HepG2 (cell line): Measurements from ENCODE around the gene DHRS13. TPM values are rescaled to one million over a fixed set of nuclear protein-coding genes. Genes with fewer than 3 reads are reported as not detected.

ENCODE experiments used
- ASH2L ChIP-seq: fragments of 300-600, 200-600 bp; sonication (generic); IDR thresholded peaks from 2 replicates; pipeline ENCODE4 v1.7.0; 2017; ENCODE audit warnings: low read depth, mild to moderate bottlenecking, moderate library complexity, mixed read lengths, low read length; ENCODE audit not compliant: insufficient read length
- IKZF5 ChIP-seq: IDR thresholded peaks from 2 replicates; pipeline ENCODE4 v1.6.1; 2018; ENCODE audit warnings: missing genetic modification reagents, mild to moderate bottlenecking, missing compliant biosample characterization
- KLF6 ChIP-seq: IDR thresholded peaks from 2 replicates; pipeline ENCODE4 v1.8.0; 2016; ENCODE audit warnings: missing biosample characterization, missing genetic modification reagents
- MEIS1 ChIP-seq: sonication (generic); formaldehyde crosslinking; IDR thresholded peaks from 2 replicates; pipeline ENCODE4 v1.9.0; 2021; ENCODE audit warnings: mild to moderate bottlenecking, missing genetic modification reagents, moderate library complexity, borderline replicate concordance
- PPARG ChIP-seq: conservative IDR thresholded peaks from 2 replicates; pipeline ENCODE4 v1.6.1; 2016; ENCODE audit warnings: missing biosample characterization, missing genetic modification reagents
- RFXANK ChIP-seq: IDR thresholded peaks from 2 replicates; pipeline ENCODE4 v1.6.1; 2016
- SNAPC4 ChIP-seq: sonication (generic); formaldehyde crosslinking; IDR thresholded peaks from 2 replicates; pipeline ENCODE4 v1.4.0; 2020; ENCODE audit warnings: mild to moderate bottlenecking, missing genetic modification reagents
- TBP ChIP-seq: sonication (generic); formaldehyde crosslinking; IDR thresholded peaks from 2 replicates; pipeline ENCODE4 v1.5.0; 2020; ENCODE audit warnings: missing genetic modification reagents
- THAP7 ChIP-seq: sonication (generic); formaldehyde crosslinking; IDR thresholded peaks from 2 replicates; pipeline ENCODE4 v1.8.1; 2023; ENCODE audit warnings: mild to moderate bottlenecking, missing genetic modification reagents
- ZNF30 ChIP-seq: sonication (generic); formaldehyde crosslinking; IDR thresholded peaks from 2 replicates; pipeline ENCODE4 v1.5.0; 2020; ENCODE audit warnings: mild to moderate bottlenecking, missing genetic modification reagents
- ZNF547 ChIP-seq: sonication (generic); formaldehyde crosslinking; IDR thresholded peaks from 2 replicates; pipeline ENCODE4 v1.5.1; 2020; ENCODE audit warnings: mild to moderate bottlenecking, missing genetic modification reagents
- ZNF770 ChIP-seq: sonication (generic); formaldehyde crosslinking; IDR thresholded peaks from 2 replicates; pipeline ENCODE4 v1.5.0; 2020; ENCODE audit warnings: mild to moderate bottlenecking, missing genetic modification reagents
- ZSCAN12 ChIP-seq: sonication (generic); formaldehyde crosslinking; IDR thresholded peaks from 2 replicates; pipeline ENCODE4 v1.9.0; 2021; ENCODE audit warnings: mild to moderate bottlenecking, missing genetic modification reagents
- ZSCAN21 ChIP-seq: sonication (generic); formaldehyde crosslinking; IDR thresholded peaks from 2 replicates; pipeline ENCODE4 v1.8.0; 2022; ENCODE audit warnings: mild to moderate bottlenecking, missing genetic modification reagents, moderate library complexity, borderline replicate concordance
- polyA plus RNA-seq, 8 experiments: library from polyadenylated mRNA; depleted of rRNA in 3 of 8; stranded (reverse) in 7 of 8; unstranded in 1 of 8; fragments of >200 nt; fragmentation: Illumina TruSeq in 4 of 8; extraction: Trizol in 4 of 8; gene quantifications; 2 replicates each; pipeline versions ENCODE4 v1.2.1 to v1.2.3, GENCODE V29; 2011 to 2016; ENCODE audit warnings: low read depth in 4 of 8, missing spikeins in 1 of 8, mixed read lengths in 1 of 8; ENCODE audit not compliant: insufficient read depth in 1 of 8
- total RNA-seq, 5 experiments: library from RNA; depleted of rRNA; stranded (reverse); fragments of >200 nt; fragmentation: Illumina TruSeq; extraction: Trizol; gene quantifications; 2 replicates each; pipeline ENCODE4 v1.2.3, GENCODE V29; 2016; ENCODE audit warnings: low read depth in 1 of 5
- TF ChIP-seq, protein P1 (sequence below): IDR thresholded peaks from 2 replicates; pipeline ENCODE4 v1.4.0; 2020; ENCODE audit warnings: mild to moderate bottlenecking, missing genetic modification reagents

DHRS13 gene
- total and polyA plus RNA-seq, 2 of the 13 experiments (the other 11 are each of a cell fraction or from before 2014, with no cell fraction given), result 11.8 to 12.6 TPM

DNA sequence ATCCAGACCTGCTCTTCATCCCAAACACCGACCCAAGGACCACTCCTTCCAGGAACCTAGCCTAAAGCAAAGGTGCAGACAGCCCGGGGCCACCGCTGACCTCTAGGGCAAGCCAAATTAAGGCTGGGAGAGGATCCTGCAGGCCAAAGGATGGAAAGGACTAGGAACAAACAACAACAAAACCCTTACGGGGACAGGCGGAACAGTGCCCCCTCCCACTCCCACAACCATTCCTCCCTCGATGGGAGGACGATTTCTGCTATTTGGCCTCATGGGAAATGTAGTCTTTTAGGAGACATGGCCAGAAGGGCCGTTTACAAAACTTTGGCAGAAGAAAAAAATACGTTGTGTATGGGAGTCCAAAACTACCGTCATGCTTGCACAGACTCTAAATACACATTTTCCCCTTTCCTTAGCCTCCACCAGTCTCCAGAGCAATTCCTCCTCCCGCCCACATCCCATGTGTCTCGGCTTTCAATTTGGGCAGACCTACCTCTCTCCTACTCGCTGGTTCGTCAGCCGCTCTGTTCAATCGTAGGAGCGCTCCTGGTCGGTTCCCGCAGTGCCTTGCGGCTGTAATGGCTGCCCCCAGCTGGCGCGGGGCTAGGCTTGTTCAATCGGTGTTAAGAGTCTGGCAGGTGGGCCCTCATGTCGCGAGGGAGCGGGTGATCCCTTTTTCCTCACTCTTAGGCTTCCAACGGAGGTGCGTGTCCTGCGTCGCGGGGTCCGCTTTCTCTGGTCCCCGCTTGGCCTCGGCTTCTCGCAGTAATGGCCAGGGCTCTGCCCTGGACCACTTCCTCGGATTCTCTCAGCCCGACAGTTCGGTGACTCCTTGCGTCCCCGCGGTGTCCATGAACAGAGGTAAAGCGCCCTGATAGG, 48.2 kb downstream of the DHRS13 start, which contains the start of gene ERAL1 (continued):
- TF ChIP-seq RFXANK (no peak), ZSCAN21 (CRISPR knock-in tag) (no peak), ZNF547 (no peak), THAP7 (peak; percentile 45; the same call in 1 of the 2 replicates), PPARG (no peak), ZSCAN12 (CRISPR knock-in tag) (0 out of 2 replicates have a peak, but pooled peaks have one; percentile 13), ASH2L (peak; percentile 93), ZNF30 (CRISPR knock-in tag) (no peak), ZNF770 (CRISPR knock-in tag) (peak; percentile 68), KLF6 (CRISPR knock-in tag) (peak; percentile 77; the same call in 1 of the 2 replicates), TBP (no peak), IKZF5 (CRISPR knock-in tag) (peak; percentile 69), SNAPC4 (no peak), MEIS1 (no peak)
- TF ChIP-seq, protein P1, sequence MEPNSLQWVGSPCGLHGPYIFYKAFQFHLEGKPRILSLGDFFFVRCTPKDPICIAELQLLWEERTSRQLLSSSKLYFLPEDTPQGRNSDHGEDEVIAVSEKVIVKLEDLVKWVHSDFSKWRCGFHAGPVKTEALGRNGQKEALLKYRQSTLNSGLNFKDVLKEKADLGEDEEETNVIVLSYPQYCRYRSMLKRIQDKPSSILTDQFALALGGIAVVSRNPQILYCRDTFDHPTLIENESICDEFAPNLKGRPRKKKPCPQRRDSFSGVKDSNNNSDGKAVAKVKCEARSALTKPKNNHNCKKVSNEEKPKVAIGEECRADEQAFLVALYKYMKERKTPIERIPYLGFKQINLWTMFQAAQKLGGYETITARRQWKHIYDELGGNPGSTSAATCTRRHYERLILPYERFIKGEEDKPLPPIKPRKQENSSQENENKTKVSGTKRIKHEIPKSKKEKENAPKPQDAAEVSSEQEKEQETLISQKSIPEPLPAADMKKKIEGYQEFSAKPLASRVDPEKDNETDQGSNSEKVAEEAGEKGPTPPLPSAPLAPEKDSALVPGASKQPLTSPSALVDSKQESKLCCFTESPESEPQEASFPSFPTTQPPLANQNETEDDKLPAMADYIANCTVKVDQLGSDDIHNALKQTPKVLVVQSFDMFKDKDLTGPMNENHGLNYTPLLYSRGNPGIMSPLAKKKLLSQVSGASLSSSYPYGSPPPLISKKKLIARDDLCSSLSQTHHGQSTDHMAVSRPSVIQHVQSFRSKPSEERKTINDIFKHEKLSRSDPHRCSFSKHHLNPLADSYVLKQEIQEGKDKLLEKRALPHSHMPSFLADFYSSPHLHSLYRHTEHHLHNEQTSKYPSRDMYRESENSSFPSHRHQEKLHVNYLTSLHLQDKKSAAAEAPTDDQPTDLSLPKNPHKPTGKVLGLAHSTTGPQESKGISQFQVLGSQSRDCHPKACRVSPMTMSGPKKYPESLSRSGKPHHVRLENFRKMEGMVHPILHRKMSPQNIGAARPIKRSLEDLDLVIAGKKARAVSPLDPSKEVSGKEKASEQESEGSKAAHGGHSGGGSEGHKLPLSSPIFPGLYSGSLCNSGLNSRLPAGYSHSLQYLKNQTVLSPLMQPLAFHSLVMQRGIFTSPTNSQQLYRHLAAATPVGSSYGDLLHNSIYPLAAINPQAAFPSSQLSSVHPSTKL (CRISPR knock-in tag), result no peak
